ENCODE results near the gene RND3.

- no peak for TF ChIP-seq CTCF (IDR thresholded peaks at IDR 0.05)
- TF ChIP-seq POLR2A (IDR thresholded peaks at IDR 0.05): peak in 1 of 4 donors; percentile 4
These were observed 655 bp downstream of the RND3 start for GRCh38 chr2:150486539-150487484.

Data from upper lobe of left lung (tissue), 4 donors.